ENCODE measurements around the gene TAMALIN.

Gene TAMALIN

DNA sequence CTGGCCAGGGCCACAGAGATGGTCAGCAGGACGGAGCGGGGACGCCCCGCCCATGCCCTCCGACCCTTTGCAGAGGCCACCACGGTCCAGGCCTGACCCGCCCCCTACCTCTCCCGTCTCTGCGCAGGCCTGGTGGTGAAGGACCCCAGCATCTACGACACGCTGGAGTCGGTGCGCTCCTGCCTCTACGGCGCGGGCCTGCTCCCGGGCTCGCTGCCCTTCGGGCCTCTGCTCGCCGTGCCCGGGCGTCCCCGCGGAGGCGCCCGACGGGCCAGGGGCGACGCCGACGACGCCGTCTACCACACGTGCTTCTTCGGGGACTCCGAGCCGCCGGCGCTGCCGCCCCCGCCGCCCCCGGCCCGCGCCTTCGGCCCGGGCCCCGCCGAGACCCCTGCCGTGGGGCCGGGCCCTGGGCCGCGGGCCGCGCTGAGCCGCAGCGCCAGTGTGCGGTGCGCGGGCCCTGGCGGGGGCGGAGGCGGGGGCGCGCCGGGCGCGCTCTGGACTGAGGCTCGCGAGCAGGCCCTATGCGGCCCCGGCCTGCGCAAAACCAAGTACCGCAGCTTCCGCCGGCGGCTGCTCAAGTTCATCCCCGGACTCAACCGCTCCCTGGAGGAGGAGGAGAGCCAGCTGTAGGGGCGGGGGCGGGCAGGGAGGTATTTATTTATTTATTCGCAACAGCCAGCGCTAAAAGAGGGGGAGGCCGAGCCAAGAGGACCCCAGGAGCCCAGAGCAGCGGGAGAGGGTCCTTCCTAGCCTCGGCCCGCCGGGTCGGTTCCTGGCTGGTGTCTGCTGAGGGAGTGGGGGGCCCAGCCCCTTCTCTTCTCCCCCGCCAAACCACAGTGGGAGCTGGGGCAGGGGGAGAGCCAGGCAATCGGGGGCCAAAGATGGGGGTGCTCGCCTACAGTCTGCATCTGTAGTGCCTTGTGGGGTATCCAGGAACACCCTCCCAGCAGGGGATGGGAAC is 8.1 kb downstream of the TAMALIN start:
- peak; percentile 22 for DNase-seq

- DNase-seq: no peak
These were observed 8.8 kb downstream of the TAMALIN start for GRCh38 chr12:52015532-52016041.

DNA sequence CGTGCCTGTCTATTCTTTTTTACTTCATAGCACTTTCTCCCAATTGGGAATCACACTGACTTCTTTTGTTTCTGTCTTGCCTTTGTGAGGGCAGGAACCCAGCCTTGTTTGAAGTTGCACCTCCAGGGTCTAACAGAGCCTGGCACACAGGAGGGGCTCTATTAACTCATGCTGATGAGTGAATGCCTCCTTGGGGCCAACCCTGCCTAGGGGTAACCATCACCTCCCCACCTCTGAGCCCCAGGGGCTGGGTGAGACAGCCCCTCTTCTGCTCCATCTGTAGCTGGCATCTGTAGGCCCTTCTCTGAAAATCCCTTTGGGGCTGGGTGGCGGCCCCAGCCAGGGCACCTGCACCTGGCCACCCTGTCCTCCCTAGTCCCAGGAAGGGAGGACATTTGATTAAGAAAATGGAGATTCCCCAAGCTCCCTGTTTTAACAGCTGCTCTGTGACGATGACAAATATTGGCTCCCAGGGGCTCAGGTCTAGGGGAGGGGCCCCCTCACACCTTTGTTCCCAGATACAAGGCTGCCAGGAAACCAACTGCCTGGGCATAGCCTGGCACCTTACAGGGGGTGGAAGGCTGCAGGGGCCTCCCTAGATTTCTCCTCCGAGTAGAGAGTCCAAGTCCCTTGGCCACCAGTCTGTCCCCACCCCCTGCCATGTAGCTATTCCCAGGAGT is 11.8 kb downstream of the TAMALIN start:
- no peak for DNase-seq

GRCh38 chr12:52019113-52019770 is 12.5 kb downstream of the TAMALIN start:
- DNase-seq: no peak

- no peak for DNase-seq
These were observed 14.0 kb downstream of the TAMALIN start for GRCh38 chr12:52020539-52021336.

- DNase-seq: no peak
These were observed 16.1 kb downstream of the TAMALIN start for GRCh38 chr12:52022841-52023181.

DNA sequence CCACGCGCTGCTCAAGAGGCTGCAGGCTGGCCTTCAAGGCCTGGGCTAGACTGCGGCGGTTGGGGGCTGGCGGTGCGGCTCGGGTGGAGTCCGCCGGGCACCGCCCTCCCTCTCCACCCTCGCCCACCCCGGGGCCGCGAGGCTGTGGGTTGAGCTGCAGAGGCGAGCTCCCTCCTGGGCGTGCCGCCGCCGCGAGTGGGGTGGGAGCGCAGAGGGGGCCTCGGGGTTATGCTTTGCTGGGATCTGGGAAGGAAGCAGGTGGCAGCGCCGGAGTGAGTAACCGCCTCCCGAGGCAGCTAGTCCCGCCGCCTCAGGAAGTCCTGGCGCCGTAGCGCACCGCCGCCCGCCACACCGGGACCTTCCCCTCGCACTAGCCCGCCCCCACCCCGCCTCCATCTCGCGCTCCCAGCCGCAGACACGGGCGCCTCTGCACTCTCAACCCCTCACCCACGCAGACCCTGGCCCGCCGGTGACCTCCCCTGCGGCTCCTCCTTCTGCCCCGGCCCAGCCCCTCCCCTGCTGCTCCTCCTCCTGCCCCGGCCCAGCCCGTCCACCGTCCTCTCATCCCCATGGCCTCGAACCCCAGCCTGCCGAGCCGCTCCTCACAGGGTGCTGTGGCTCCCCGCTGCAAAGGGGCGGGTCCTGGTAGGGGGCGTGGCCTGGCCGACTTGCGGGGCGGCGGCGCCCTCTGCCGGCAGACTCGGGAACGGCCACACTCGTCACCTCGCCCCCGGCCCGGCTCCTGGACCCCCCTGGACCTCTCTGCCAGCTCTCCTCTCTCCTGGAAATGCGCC is 16.6 kb downstream of the TAMALIN start:
- peak; percentile 86 for DNase-seq

DNA sequence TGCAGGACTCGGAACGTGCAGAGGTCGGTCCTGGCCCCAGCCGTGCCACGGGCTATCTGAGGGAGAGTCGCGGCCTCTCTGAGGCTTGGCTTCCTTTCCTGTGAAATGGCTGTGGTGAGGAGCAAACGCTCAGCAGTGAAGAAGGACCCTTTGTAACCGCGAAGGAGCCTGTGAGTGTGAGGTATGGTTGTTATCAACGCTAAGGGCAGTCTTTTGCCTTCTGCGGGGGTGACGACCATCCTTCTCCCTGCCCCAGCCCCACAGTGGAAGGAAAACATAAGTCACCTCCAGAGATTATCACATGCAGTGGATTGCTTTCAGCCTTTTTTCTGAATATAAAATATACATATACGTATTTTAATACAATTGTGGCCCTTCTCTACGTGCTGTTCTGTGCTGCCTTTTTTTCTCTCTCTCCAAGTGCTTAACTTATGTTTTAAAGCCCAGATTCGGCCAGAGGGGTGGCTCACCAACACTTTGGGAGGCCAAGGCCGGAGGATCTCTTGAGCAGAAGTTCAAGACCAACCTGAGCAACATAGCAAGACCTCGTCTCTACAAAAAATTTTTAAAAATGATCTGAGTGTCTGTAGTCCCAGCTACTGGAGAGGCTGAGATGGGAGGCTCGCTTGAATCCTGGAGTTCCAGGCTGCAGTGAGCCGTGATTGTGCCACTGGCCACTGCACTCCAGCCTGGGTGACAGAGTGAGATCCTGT is 17.4 kb downstream of the TAMALIN start:
- no peak for DNase-seq

GRCh38 chr12:52024845-52025230 is 18.1 kb downstream of the TAMALIN start:
- no peak for DNase-seq

- DNase-seq: no peak
These were observed 19.5 kb downstream of the TAMALIN start for GRCh38 chr12:52026263-52026662.

DNA sequence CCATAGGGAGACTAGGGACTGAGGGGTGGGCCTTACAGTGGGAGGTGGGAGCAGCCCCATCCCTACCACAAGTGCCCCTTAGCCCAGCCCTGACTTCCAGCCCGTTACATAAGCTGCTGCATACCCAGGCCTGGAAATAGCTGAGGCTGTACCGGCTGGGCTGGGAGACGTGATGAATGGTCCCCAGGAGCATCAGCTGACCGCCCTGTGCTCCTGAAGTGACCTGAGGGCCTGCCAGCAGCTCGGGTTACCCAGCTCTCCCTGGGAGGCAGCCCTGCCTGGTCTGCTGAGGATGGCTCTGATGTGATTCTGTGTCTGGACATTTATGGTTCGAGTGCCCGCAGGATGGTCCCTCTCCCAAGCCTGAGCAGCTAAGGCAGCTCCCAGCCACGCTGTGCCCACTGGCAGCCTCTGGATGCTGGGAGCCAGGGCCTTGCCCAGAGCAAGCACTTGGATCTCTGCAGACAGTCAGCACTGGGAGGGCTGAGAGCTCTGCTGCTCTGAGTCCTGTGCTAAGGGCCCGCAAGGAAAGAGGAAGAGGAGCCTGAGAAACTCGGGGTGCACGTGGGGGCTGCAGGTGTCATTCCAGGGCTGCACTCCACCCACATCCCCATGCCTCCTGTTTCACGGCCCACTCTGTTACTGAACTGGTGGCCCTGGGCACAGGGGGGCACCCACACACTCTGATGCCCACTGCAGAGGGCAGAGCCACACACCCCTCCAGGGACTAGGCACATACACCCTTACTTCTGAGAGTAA is 20.5 kb downstream of the TAMALIN start:
- no peak for DNase-seq

DNA sequence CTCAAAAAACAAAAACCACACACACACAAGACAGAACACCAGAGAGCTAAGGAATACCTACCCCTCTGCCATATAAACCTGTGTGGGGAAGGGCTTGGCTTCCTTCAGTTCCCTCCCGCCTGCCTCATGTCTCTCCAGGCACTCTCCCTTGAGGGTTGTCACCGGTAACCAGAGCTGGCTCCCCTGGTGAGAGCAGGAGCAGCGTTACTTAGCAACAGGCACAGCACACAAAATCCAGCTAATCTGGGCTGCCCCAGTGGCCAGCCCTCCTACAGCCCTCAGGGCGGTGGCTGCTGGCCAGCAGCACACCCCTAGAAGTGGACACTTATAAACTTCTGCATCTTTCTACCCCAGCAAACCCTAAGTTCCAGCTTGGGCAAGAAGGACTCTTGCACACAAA is 22.9 kb downstream of the TAMALIN start:
- no peak for DNase-seq

DNA sequence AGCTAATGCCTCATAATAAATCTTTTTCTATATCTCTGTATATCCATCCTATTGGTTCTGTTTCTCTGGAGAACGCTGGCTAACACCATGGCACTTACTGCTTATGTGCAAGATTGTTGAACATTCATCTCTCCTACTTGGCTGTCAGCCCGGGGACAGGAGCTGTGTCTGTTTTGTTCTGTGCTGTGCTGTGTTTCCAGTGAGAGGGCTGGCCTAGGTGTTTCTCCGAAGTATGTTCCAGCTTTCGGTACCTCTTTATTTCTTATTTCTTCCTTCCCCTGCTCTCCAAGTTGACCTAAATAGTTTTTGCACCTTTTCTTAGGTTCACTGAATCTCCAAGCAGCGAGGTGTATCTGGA is 25.7 kb downstream of the TAMALIN start:
- DNase-seq: no peak

- DNase-seq: peak; percentile 90
These were observed 26.2 kb downstream of the TAMALIN start for GRCh38 chr12:52032804-52033445.

GRCh38 chr12:52033446-52034140 is 26.8 kb downstream of the TAMALIN start:
- DNase-seq: no peak

- DNase-seq: no peak
These were observed 28.4 kb downstream of the TAMALIN start for GRCh38 chr12:52035190-52035589.

DNA sequence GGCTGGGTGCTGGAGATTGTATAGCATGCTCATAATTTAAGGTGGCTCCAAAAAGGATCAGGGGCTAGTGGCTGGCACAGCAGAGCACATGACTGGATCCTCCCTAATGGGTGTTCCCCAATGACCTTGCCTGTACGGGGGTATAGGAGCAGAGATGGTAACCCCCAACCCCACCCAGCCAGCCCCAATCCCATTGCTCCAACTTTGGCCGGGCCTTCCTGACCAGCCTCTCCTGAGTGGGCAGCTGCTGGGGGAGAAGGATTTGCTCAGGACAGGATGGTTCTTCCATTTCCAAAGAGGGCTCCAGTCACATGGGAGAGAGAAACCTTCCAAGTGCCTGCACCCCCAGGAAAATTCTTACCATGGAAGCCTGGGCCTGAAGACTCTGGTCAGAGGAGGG is 29.2 kb downstream of the TAMALIN start:
- no peak for DNase-seq

- peak; percentile 90 for DNase-seq
These were observed 29.9 kb downstream of the TAMALIN start for GRCh38 chr12:52036587-52037171.
